22Rv1 (cell line): ENCODE results near the gene CLIP1.
"Not testable (repeated sequence)": the region's sequence is repeated elsewhere in the genome, so short reads cannot be mapped to it uniquely, and the experiment has no call there.

Experiments used
- ZFX ChIP-seq: fragments of 450-650 bp; IDR thresholded peaks from 2 replicates; pipeline ENCODE4 v1.6.1; 2017; ENCODE audit warnings: antibody characterized with exemption, borderline replicate concordance
- TF ChIP-seq, protein P1 (sequence below): fragments of 450-650 bp; IDR thresholded peaks from 2 replicates; pipeline ENCODE4 v1.5.1; 2017; ENCODE audit warnings: mild to moderate bottlenecking

DNA sequence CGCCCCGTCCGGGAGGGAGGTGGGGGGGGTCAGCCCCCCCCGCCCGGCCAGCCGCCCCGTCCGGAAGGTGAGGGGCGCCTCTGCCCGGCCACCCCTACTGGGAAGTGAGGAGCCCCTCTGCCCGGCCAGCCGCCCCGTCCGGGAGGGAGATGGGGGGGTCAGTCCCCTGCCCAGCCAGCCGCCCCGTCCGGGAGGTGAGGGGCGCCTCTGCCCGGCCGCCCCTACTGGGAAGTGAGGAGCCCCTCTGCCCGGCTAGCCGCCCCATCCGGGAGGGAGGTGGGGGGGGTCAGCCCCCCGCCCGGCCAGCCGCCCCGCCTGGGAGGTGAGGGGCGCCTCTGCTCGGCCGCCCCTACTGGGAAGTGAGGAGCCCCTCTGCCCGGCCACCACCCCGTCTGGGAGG is 64.9 kb downstream of the CLIP1 start:
- TF ChIP-seq, protein P1, sequence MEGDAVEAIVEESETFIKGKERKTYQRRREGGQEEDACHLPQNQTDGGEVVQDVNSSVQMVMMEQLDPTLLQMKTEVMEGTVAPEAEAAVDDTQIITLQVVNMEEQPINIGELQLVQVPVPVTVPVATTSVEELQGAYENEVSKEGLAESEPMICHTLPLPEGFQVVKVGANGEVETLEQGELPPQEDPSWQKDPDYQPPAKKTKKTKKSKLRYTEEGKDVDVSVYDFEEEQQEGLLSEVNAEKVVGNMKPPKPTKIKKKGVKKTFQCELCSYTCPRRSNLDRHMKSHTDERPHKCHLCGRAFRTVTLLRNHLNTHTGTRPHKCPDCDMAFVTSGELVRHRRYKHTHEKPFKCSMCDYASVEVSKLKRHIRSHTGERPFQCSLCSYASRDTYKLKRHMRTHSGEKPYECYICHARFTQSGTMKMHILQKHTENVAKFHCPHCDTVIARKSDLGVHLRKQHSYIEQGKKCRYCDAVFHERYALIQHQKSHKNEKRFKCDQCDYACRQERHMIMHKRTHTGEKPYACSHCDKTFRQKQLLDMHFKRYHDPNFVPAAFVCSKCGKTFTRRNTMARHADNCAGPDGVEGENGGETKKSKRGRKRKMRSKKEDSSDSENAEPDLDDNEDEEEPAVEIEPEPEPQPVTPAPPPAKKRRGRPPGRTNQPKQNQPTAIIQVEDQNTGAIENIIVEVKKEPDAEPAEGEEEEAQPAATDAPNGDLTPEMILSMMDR: not testable (repeated sequence)
- not testable (repeated sequence) for TF ChIP-seq ZFX
